GM18498 (cell line): ENCODE results near the gene NPLOC4.
"Not testable (repeated sequence)": the region's sequence is repeated elsewhere in the genome, so short reads cannot be mapped to it uniquely, and the experiment has no call there.

Experiments used
- ATAC-seq: cut with Tn5 transposase; IDR thresholded peaks from one replicate; pipeline ENCODE4 v1.9.1; 2021; ENCODE audit warnings: mild to moderate bottlenecking, moderate library complexity; ENCODE audit not compliant: unreplicated experiment

NPLOC4 gene

DNA sequence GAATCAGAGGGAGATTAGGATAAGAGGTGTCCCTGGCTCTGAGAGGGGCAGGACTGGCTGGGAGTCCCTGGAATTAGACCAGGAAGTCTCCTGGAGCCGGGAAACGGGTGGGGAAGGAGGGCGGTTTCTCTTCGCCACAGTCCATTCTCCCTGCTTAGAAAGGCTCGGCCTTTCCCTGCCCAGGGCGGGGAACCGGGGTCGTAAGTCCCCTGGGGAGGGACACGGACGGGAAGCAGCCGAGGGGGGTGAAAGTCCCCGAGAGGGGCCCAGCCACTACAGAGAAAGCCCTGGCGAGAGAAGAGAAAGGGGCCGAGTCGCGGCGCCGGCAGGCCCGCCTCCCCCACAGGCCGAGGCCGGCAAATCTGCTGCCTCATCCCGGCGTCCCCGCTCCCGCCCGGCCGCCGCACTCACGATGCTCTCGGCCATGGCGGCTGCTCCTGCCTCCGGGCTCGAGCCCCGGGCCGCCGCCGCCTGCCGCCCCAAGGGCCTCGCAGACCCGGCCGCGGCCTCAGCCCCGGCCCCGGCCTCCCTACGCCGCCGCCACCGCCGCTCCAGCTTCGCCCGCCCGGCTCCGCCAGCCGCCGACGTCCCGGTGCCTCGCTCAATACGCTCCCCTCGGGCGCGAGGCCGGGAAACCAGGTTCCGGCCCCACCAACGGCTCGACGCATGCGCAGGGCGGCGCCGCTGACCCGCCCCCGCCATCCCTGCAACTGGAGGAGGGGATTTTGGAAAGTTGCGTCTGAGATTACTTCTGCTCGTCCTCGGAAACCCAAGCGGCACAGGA is at the start of gene NPLOC4, which contains the start of gene TSPAN10:
Gene NPLOC4 (minus strand): TSS at position 608 of the 784 bp plus-strand sequence. CDS start 182 bp downstream, at position 426.
Gene TSPAN10 (plus strand): TSS at position 692 of the 784 bp plus-strand sequence. CDS start 5,217 bp downstream, outside the sequence.
- ATAC-seq, result peak; percentile 86

DNA sequence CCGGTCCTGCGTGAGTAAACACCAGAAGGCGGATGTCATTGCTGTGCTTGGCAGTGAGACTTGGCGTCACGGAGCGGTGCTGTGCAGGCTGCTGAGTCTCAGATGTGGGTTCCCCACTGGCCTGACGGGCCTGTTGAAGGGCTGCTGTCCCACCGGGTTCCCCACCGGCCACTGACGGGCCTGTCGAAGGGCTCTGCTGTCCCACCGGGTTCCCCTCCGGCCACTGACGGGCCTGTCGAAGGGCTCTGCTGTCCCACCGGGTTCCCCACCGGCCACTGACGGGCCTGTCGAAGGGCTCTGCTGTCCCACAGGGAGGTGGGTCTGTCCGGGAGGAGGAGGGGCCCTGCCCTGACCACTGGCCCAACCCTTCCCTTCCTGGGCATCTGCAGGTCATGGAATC is 49.7 kb upstream of the NPLOC4 start:
- ATAC-seq, result no peak

DNA sequence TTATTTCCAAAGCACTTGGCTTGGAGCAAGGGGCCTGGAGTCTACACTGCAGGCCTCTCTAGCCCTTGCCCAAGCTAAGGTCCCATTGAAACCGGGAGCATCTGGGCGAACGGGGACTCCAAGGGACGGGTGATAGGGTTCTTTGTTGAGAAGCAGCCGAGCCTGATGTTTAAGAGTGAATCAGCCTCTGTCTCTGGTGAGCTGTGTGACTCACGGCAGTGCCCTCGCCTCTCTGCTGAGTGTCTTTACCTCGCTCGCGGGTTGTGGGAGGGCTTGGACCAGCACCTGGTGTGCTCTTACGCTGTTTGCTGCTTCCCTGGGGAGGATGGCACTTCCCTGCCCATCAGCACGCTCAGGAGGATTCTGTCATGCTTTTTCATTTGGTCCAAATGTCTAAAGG is 48.2 kb upstream of the NPLOC4 start:
- ATAC-seq, result no peak

DNA sequence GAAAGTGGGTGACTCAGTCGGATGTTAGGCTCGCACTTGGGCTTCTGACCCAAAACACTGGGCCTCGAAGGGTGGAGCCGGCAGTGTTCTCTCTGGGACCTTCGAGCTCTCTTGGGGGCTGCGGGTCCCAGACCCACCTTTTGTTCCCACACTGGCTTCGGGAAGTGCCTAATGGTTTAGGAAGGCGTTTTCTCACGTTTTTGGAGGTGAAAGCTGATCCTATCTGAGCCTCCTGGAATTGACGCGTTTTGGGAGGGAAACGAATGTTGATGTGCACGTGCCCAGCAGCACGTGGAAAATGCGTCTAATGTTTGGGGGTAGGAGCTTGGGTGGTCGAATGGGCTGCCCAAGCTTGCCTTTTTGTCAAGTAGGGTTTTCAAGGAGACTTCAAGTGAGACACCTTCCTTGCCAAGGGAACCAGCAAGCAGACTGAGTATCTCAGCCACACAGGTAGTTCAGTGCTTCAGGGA is 47.6 kb upstream of the NPLOC4 start:
- ATAC-seq, result no peak

DNA sequence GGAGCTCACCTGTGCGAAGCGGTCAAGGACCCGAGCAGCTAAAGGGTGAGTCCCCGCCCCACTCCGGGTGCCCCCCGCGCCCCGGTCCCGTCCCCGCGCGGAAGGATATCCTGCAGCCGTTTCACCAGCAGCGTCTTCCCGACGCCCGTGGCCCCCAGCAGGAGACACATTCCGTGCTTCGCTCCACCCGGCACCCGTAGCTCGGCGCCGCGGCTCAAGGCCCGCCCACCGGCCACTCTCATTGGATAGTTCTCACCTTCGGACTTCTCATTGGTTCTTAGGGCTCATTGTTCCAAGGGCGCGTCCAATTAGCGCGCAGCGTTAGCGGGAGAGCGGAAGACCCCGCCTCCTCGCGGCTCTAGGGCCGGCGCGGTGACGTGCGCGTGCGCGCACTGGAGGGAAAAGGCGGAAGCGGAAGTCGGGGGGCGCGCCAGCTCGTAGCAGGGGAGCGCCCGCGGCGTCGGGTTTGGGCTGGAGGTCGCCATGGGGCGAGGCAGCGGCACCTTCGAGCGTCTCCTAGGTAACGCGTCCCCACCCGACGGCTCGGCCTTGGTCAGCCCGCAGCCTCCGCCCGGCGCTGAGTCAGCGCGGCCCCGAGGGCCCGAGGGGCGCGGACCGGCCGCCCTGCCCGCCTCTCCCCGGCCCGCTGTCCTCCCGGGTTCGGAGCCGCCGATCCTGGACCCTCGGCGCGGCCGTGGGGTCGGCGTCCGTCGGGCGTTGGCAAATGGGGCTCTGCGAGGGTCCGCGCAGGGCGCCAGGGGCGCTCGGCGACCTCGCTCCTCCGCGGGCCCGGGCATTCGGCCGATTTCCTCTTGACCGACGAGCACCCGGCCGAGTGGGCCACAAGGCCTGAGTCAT is 46.9 kb upstream of the NPLOC4 start, which contains the start of the genes ARL16 and HGS:
Gene ARL16 (minus strand): TSS at position 214 of the 858 bp plus-strand sequence. CDS start 44 bp downstream, at position 170.
Gene HGS (plus strand): TSS at position 428 of the 858 bp plus-strand sequence. CDS start 56 bp downstream, at position 484.
- ATAC-seq, result peak; percentile 95

DNA sequence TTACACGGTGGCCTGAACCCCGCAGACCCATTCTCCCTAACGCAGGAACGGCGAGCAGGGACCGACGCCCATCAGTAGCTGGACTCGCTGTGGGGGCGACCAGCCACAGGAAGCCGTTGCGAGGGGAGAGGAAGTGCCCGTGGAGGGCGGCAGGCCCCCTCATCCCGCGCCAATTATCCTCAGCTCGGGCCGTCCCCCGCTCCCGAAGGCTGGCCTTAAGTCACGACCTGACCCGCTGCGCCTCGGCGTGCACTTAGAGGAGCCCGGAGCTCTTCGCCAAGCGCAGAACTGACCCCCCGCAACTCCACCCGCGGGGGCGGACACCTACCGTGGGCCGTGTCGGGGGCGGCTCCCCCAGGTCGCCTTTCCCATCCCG is 46.3 kb upstream of the NPLOC4 start:
- ATAC-seq, result no peak

DNA sequence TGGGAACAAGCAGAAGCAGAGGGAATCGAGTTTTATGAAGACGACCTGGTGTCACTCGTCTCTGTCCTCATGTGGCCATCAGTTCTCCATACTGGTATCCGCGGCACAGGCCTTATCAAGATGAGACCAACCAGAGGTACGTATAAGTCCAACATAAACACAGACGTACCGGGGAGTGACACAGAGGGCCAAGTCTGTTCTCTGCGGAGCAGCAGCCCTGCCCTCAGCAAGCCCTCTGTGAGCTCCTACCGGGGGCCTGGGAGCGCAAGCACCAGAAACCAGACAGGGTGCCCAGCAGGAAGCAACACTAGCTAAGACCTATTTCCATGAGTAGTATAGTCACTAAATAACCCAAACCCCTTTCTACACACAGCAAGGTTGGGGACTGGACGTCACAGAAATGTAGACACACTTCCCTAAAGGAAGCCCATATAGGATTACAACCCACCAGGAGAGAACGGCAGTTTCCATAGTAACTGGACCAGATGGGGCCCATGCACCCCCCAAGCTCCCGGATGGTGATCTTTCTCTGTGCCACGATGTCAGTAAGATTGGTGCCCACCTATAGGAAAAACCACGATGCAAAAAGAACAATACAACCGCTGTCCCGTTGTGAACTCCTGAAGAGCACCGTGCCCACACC is 45.8 kb upstream of the NPLOC4 start:
- ATAC-seq, result no peak

DNA sequence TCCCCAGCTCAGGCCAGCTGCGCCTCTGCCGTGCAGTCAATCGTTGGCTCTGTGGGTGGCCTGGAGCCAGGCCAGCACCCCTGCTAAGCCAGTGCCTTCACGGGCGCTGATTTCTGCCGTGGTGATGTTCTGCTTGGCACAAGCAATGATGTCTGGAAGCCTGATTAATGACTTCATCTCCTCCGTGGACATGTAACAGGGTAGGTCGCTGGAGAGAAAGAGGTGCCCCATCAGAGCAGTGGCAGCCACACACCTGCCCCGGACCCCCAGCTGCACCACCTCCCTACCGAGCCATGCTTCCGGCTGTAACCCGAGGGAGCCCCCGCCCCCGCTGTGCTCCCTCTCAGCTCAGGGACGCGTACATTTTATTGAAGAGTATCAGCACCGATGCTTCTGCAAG is 44.8 kb upstream of the NPLOC4 start:
- no peak for ATAC-seq

DNA sequence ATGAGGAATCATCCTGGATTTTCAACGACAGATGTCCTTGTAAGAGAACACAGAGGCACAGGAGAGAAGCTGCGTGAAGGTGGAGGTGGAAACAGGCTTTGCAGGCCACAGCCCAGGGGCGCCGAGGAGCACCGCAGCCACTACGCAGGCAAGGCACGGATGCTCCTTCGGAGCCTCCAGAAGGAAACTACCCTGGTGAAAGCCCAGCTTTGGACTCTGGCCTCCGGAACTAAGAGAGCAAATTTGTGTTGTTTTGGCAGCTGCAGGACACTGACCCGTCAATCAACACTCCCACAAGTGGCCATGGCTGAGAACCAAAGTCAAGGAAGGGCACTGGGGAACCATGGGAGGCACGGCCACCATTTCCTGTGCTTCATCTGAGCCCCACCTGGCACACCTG is 43.2 kb upstream of the NPLOC4 start:
- ATAC-seq, result no peak

DNA sequence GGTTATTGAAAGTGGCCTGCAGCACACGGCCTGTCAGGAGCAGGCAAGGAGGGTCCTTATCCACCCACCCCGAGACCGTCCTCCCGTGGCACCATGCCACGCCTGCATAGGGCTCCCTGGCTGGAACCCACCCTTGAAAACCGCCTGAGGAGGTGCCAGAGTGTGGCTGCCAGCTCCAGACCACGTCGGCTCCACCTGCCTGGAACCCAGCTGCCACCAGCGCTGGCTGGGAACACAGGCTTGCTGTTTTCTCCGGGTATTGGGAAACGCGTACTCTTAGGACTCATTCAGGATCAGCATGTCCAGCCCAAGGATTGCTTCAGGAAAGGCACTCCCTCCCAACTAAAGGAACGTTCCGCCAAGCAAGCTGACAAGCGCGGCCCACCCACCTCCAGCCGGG is 40.0 kb upstream of the NPLOC4 start:
- ATAC-seq, result no peak

DNA sequence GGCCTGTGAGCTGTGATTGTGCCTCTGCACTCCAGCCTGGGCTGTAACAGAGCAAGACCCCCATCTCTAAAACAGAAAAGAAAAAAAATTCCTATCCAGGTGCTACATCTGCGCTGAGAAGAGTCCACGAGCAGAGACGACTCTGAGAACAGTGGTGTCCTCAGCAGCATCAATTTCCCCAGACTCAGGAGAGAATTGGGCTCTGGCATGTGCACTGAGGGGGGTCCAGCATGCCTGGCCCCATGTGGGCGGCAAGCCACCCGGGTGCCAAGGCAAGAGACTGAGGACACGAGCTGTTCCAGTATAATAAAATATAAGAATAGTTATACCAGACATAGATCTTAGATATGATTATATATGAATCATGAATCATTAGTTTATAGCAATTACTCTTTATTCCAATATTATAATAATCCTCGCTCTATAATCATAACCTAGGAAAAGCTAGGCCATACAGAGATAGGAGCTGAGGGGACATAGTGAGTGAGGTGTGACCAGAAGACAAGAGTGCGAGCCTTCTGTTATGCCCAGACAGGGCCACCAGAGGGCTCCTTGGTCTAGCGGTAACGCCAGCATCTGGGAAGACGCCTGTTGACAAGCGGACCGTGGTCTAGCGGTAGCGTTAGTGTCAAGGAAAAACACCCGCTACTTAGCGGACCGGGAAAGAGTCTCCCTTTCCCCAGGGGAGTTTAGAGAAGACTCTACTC is 38.8 kb upstream of the NPLOC4 start:
- not testable (repeated sequence) for ATAC-seq

DNA sequence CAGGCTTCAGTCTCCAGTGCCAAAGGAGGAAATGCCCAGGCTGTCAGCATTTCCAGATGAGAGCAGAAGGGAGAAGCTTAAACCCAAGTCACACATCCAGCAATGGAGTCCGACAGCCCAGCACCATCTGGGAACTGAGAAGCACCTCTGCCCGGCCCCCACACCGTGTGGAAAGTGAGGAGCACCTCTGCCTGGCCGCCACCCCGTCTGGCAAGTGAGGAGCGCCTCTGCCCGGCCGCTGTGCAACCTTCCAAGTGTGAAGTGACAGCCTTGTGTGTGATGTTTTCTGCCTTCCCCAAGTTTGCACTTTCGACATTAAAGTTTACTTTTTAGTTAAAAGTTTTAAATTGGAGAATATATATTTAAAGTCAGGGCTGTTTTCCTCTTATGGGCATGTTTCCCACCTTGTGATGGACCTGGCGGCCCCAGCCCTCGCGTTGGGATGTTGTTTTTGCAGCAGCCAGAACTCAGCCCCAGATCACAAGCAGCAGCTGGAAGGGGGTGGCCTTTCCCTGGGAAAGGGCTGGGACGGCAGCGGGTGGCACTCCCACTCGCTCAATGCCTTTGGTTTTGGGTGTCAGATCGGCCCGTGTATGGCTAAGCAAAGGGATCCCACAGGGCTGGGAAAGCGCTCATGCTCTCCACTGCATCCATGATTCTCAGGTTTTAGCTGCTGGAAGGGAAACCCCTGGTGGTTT is 36.8 kb upstream of the NPLOC4 start:
- no peak for ATAC-seq

DNA sequence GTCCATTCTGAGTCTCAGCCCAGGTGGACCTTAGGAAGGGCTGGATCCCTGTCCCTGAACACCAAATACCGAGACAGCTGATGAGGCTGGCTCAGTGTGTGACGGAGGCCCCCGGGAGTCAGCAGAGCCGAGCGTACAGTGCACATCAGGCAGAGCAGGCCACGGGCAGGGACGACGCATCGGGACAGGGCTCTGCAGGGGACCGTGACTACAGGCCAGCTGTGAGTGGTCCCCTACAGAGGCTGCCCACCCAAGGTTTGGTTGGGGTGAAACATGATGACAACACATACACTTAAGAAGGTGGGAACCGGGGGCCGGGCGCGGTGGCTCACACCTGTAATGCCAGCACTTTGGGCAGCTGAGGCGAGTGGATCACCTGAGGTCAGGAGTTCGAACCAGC is 36.0 kb upstream of the NPLOC4 start:
- no peak for ATAC-seq

DNA sequence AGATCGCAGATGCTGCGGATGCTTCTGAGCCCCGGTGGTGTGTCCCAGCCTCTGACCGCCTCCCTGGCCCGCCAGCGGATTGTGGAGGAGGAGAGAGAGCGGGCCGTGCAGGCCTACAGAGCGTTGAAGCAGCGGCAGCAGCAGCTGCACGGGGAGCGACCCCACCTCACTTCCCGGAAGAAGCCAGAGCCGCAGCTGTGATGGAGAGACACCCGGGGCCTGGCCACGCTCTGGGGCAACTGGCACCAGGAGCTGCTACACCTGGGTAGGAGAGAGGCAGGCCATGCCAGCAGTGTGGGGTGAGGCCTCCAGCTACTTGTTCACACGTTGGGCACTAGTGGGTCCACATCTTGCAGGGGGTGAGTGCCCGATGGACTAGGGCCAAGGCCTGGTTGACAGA is 35.6 kb upstream of the NPLOC4 start:
- no peak for ATAC-seq

DNA sequence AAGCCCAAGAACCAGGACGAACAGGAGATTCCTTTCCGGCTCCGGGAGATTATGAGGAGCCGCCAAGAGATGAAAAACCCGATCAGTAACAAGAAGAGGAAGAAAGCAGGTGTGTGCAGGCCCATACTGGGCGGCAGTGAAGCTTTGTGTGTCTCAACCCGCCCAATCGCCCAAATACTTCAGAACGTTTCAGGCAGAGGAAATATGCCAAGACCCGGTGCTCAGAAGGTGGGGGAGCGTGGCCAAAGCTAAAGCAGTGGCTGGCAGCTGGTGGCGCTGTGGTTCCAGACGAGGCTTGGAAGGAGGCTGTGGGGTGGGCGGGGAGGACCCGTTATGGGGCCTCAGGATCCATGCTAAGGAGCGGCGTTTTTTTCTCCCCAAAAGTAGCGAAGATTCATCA is 30.8 kb upstream of the NPLOC4 start:
- ATAC-seq, result no peak

DNA sequence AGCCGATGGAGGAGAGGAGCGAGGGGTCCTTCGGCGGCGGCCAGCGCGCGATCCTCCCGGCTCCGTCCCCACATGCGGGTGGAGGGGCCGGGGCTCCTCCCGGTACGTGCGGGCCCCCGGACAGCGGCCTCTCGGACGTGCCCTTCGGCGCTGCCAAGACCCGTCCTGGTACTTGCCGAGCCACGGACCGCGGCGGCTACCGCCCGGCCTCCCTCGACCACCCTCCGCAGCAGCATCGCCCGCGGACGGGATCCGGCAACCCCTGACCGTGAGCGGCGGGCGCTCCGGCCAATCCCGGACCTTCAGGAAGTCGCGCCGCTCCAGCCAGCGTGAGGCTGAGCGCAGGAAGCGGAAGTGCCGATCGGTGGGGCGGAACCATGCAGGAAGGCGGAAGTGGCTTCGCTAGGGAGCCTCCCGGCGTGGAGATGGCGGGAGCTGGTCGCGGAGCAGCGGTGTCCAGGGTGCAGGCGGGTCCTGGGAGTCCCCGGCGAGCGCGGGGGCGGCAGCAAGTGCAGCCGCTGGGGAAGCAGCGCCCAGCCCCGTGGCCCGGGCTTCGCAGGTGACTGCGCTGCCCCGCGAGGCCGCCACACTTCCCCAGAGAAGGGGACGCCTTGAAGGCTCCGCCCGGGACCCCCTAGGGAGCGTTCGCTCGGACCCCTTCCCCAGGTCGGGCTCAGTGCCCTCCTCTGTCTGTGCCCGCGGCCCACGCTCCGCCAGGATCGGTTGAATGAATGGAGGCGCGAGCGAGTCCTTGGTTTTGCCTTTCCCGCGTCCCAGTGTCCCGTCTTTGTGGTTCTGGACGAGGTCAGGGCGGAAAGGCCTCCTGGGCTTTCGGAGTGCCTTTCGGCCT is 29.7 kb upstream of the NPLOC4 start, which contains the start of the genes CCDC137 and OXLD1:
Gene CCDC137 (plus strand): TSS at position 396 of the 850 bp plus-strand sequence. CDS start 30 bp downstream, at position 426.
Gene OXLD1 (minus strand): TSS at position 264 of the 850 bp plus-strand sequence. CDS start 28 bp downstream, at position 236.
- ATAC-seq, result peak; percentile 94

DNA sequence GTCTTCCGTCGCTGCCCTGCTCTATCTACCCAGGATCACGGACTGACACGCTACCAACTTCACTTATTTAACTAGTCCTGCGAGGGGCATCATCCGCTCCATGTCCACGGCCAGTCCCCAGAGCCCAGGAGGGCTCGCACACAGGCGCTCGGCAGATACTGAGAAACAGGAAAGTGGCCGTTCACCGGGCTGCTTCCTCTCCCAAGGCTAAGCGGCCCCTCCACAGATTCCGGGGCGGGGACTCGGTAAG is 29.1 kb upstream of the NPLOC4 start:
- no peak for ATAC-seq

DNA sequence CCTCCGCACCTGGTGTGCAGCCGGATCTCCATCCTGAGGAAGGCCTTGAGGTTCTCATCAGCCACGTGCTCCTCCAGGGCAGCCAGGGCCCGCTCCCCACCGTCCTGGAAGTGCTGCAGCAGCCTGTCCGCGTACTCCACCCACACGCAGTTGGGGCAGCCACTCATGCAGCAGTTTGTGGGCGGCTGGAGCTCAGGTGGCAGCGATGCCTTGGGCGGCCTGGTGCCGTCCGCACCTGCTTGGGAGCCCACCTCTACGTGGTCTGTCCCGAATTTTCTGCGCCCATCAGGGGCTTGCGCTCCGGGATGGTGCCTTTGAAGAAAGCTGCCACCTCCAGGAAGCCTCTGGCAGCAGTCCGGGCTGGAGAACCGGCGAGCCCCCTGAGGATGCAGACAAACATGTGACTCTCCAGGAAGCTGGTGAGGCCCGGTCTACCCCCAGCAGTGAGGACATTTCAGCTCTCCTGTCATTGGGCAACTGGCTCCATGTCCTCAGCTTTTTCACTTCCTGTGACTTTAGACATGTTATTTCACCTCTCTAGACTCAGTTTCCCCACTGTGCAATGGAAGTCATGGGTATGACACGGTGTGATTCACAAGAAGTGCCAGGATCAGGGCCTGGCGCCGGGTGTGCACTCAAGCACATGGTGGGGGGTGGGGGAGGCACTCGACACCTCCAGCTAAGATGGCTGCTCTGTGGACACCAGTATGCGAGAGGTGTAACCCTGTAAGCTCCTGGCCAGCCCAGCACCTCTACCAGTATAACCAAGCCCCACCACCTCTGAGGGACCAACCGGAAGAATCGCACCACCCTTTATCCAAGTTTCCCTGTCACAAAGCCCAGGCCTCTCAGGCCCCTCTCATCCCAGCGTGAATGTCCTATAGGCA is 28.5 kb upstream of the NPLOC4 start:
- ATAC-seq, result peak; percentile 18
